HuH-7 (cell line): ENCODE measurements around the gene SNCB.

Experiments used
- DNase-seq: peaks from one replicate; pipeline ENCODE4 v3.0.0; 2011; ENCODE audit warnings: low spot score

Gene SNCB

GRCh38 chr5:176574297-176574591 is 56.1 kb downstream of the SNCB start:
- no peak for DNase-seq

GRCh38 chr5:176573564-176574296 is 56.6 kb downstream of the SNCB start:
- DNase-seq = peak; percentile 96
